Endothelial cell of umbilical vein (primary cell): Measurements from ENCODE around the gene IFT57. TPM values are rescaled to one million over a fixed set of nuclear protein-coding genes. Genes with fewer than 3 reads are reported as not detected.

Source experiments
- BruUV-seq: library from RNA; stranded (reverse); fragments of 400-500 nt; replicated peaks from 2 replicates; lab custom pipeline; 2021; lab: Mats Ljungman, UMichigan
- CTCF ChIA-PET: fragments of 300-600, 350-600 bp; sonication (Branson Sonifier 250); formaldehyde crosslinking; loops from one replicate; lab custom pipeline; 2021; ENCODE audit warnings: antibody characterized with exemption, inconsistent platforms; lab: Charles Lee
- POLR2A ChIA-PET: fragments of 300-600, 350-600 bp; sonication (Branson Sonifier 250); formaldehyde crosslinking; loops from one replicate; lab custom pipeline; 2021; ENCODE audit warnings: antibody characterized with exemption, inconsistent platforms; lab: Charles Lee
- DNase-seq: peaks from one replicate; pipeline ENCODE4 v3.0.0-alpha.2; 2011; ENCODE audit warnings: low read depth, low spot score
- FAIRE-seq: peaks from 2 replicates; lab custom pipeline; 2011; peaks lifted over from hg19 to GRCh38; lab: Jason Lieb, UNC
- H2AFZ ChIP-seq: 2 replicates; pipeline ENCODE4 v1.6.0; 2012; ENCODE audit warnings: low read depth, low read length, control low read depth, inconsistent platforms
- H3K27ac ChIP-seq: 2 replicates; pipeline ENCODE4 v1.5.1; 2011; ENCODE audit warnings: low read depth, mild to moderate bottlenecking, control low read depth, low read length, moderate library complexity; ENCODE audit not compliant: insufficient read depth
- H3K27me3 ChIP-seq, 2 experiments: 2 replicates each; pipeline versions ENCODE4 v1.6.0 to v1.6.1; 2011; ENCODE audit warnings: low read length in 2 of 2, mixed read lengths in 1 of 2; ENCODE audit not compliant: control insufficient read depth in 2 of 2, insufficient read depth in 2 of 2
- H3K36me3 ChIP-seq, 2 experiments: 2 replicates in 1 of 2; 3 replicates in 1 of 2; pipeline ENCODE4 v1.5.1; 2011; ENCODE audit warnings: low read length in 2 of 2, mild to moderate bottlenecking in 1 of 2, moderate library complexity in 1 of 2; ENCODE audit not compliant: control insufficient read depth in 2 of 2, insufficient read depth in 2 of 2; ENCODE audit errors: extremely low read depth in 1 of 2
- H3K4me1 ChIP-seq: 3 replicates; pipeline ENCODE4 v1.5.1; 2011; ENCODE audit warnings: mild to moderate bottlenecking, low read length; ENCODE audit not compliant: control insufficient read depth, insufficient read depth; ENCODE audit errors: extremely low read depth
- H3K4me2 ChIP-seq: 2 replicates; pipeline ENCODE4 v1.6.1; 2011; ENCODE audit warnings: low read length, control low read depth, mixed read lengths; ENCODE audit not compliant: insufficient read depth
- H3K4me3 ChIP-seq, 3 experiments: fragments of 200-600 bp in 1 of 3; sonication (generic), shearing (Covaris generic) in 1 of 3; replicated peaks in 1 of 3; 2 replicates each; pipeline ENCODE4 v1.5.1; 2011 to 2016; ENCODE audit warnings: control low read depth in 3 of 3, low read length in 3 of 3, mild to moderate bottlenecking in 2 of 3, inconsistent platforms in 1 of 3, low read depth in 1 of 3, moderate library complexity in 1 of 3; ENCODE audit not compliant: insufficient read depth in 1 of 3
- H3K79me2 ChIP-seq: 2 replicates; pipeline ENCODE4 v1.6.0; 2012; ENCODE audit warnings: low read length, inconsistent platforms; ENCODE audit not compliant: control insufficient read depth, insufficient read depth
- H3K9ac ChIP-seq: replicated peaks from 2 replicates; pipeline ENCODE3; 2011; ENCODE audit warnings: low read length, control low read depth; ENCODE audit not compliant: insufficient read depth; ENCODE audit errors: extremely low read depth
- H3K9me1 ChIP-seq: replicated peaks from 3 replicates; pipeline ENCODE4 v1.6.0; 2011; ENCODE audit warnings: mild to moderate bottlenecking, low read length; ENCODE audit not compliant: control insufficient read depth, insufficient read depth; ENCODE audit errors: extremely low read depth
- H3K9me3 ChIP-seq: replicated peaks from 2 replicates; pipeline ENCODE4 v1.5.1; 2012; ENCODE audit warnings: low read length, inconsistent platforms; ENCODE audit not compliant: control insufficient read depth, insufficient read depth
- H4K20me1 ChIP-seq: replicated peaks from 2 replicates; pipeline ENCODE3; 2011; ENCODE audit warnings: mild to moderate bottlenecking, low read length; ENCODE audit not compliant: control insufficient read depth, insufficient read depth; ENCODE audit errors: extremely low read depth
- EZH2 ChIP-seq: IDR thresholded peaks from 2 replicates; pipeline ENCODE4 v1.6.1; 2012; ENCODE audit warnings: borderline replicate concordance, low read depth, mild to moderate bottlenecking, moderate library complexity, low read length, inconsistent platforms; ENCODE audit not compliant: severe bottlenecking
- FOS ChIP-seq: IDR thresholded peaks from 2 replicates; pipeline ENCODE4 v1.6.1; 2011; ENCODE audit warnings: mild to moderate bottlenecking, low read length, moderate library complexity, borderline replicate concordance; ENCODE audit not compliant: insufficient read depth
- GATA2 ChIP-seq: IDR thresholded peaks from 2 replicates; pipeline ENCODE4 v1.7.0; 2011; ENCODE audit warnings: low read depth, mild to moderate bottlenecking, moderate library complexity, mixed read lengths, low read length; ENCODE audit not compliant: insufficient read length, insufficient read depth
- JUN ChIP-seq: IDR thresholded peaks from 2 replicates; pipeline ENCODE4 v1.6.1; 2011; ENCODE audit warnings: borderline replicate concordance, low read depth; ENCODE audit not compliant: insufficient read length, insufficient read depth
- MYC ChIP-seq: IDR thresholded peaks from one replicate; pipeline ENCODE4 v1.6.1; 2011; ENCODE audit warnings: mild to moderate bottlenecking, low read depth, low read length
- POLR2A ChIP-seq: IDR thresholded peaks from 2 replicates; pipeline ENCODE4 v1.6.1; 2012; ENCODE audit warnings: low read depth, mild to moderate bottlenecking, control low read depth, low read length
- POLR2AphosphoS5 ChIP-seq: IDR thresholded peaks from 2 replicates; pipeline ENCODE4 v1.6.1; 2012; ENCODE audit warnings: low read depth, mild to moderate bottlenecking, control low read depth, low read length, moderate library complexity; ENCODE audit not compliant: insufficient read depth
- dilution Hi-C: fragments of 300-500 bp; cut with MboI; formaldehyde crosslinking; loops from one replicate; pipeline ENCODE4 v1.15.0; 2019; ENCODE audit warnings: low sequenced_read_pairs; ENCODE audit not compliant: extremely low pct_ligation_motif_present
- intact Hi-C: fragments of 100-400 bp; cut with micrococcal nuclease; formaldehyde crosslinking; loops from one replicate; pipeline ENCODE4 v1.10.0; 2022
- polyA plus RNA-seq, 4 experiments: library from polyadenylated mRNA; depleted of rRNA in 3 of 4; stranded (reverse) in 3 of 4; unstranded in 1 of 4; fragments of >200 nt; gene quantifications; 2 replicates each; pipeline versions ENCODE4 v1.2.1 to v1.2.3, GENCODE V29; 2011 to 2012; ENCODE audit warnings: missing spikeins in 1 of 4
- total RNA-seq: library from RNA; stranded (reverse); gene quantifications from 2 replicates; pipeline ENCODE4 v1.2.3, GENCODE V29; 2021
- TF ChIP-seq, protein P1 (sequence below), 2 donors: IDR thresholded peaks; 1 replicate in 1 of 2; 2 replicates in 1 of 2; pipeline ENCODE4 v1.5.1; 2011; ENCODE audit warnings: low read length in 2 of 2, mild to moderate bottlenecking in 2 of 2, moderate library complexity in 2 of 2, control low read depth in 1 of 2, inconsistent platforms in 1 of 2, low read depth in 1 of 2; ENCODE audit not compliant: insufficient read depth in 1 of 2; ENCODE audit errors: extremely low read depth in 1 of 2
- TF ChIP-seq, protein P2 (sequence below): IDR thresholded peaks from 2 replicates; pipeline ENCODE4 v1.6.1; 2011; ENCODE audit not compliant: insufficient read depth, insufficient read length

IFT57 gene
- total and polyA plus RNA-seq, 2 donors (not counting 3 experiments of a cell fraction or from before 2014, with no cell fraction given), result 15.2 to 25.1 TPM

DNA sequence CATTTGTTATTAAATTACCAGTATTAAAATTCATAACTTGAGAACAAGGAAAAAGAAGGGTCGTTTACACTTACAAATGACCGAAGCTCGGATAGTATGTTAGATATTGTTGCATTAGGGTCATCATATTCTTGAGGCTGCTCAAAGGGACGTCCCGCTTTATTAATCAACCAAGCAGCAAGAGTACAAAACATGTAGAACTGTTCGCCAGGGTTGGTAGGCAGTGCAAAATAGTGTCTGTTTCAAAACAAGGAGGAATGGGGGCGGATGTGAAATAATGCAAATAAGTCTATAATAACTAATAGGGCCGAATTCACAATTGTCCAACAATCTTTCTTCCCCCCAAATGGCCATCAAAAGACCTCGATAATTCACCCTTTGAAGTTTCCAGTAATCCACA lies 2.9 kb downstream of the IFT57 start:
- Histone ChIP-seq H2AFZ (no peak overlapping the region), H3K4me1 (peaks cover 21% of the 10 kb centered on the region), H3K4me2 (no peak overlapping the region), H3K9ac (no peak overlapping the region), H3K79me2 (peaks cover 3% of the 10 kb centered on the region), H3K36me3 (no peaks in the 10 kb centered on the region), H4K20me1 (no peaks in the 10 kb centered on the region), H3K27ac (no peak overlapping the region), H3K4me3 (no peak overlapping the region), H3K9me3 (no peaks in the 10 kb centered on the region), H3K27me3 (no peaks in the 10 kb centered on the region), H3K9me1 (no peaks in the 10 kb centered on the region)
- FAIRE-seq, result no peak
- BruUV-seq, result no TSS peak
- no peak for DNase-seq
- CTCF ChIA-PET, result no interaction called here
- dilution Hi-C loops (no loop called here), intact Hi-C loops (no loop called here)
- POLR2A ChIA-PET, result no interaction called here
- TF ChIP-seq JUN (no peak), GATA2 (no peak), EZH2 (no peak), POLR2AphosphoS5 (no peak), MYC (no peak), FOS (no peak), POLR2A (no peak)
- TF ChIP-seq, protein P1, sequence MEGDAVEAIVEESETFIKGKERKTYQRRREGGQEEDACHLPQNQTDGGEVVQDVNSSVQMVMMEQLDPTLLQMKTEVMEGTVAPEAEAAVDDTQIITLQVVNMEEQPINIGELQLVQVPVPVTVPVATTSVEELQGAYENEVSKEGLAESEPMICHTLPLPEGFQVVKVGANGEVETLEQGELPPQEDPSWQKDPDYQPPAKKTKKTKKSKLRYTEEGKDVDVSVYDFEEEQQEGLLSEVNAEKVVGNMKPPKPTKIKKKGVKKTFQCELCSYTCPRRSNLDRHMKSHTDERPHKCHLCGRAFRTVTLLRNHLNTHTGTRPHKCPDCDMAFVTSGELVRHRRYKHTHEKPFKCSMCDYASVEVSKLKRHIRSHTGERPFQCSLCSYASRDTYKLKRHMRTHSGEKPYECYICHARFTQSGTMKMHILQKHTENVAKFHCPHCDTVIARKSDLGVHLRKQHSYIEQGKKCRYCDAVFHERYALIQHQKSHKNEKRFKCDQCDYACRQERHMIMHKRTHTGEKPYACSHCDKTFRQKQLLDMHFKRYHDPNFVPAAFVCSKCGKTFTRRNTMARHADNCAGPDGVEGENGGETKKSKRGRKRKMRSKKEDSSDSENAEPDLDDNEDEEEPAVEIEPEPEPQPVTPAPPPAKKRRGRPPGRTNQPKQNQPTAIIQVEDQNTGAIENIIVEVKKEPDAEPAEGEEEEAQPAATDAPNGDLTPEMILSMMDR (IDR thresholded peaks at IDR 0.05; ENCODE audit: extremely low read depth in 1 of 2, insufficient read depth in 1 of 2, low read depth in 1 of 2, low read length in 2 of 2), result no peak
- TF ChIP-seq, protein P2, sequence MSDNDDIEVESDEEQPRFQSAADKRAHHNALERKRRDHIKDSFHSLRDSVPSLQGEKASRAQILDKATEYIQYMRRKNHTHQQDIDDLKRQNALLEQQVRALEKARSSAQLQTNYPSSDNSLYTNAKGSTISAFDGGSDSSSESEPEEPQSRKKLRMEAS, result no peak
